Activated CD4-positive, CD25-positive, alpha-beta regulatory T cell (primary cell): ENCODE results near the gene ATOH1.

Experiments
- DNase-seq, 4 experiments: peaks; one replicate each; lab custom pipeline; 2025; lab: John Stamatoyannopoulos, UW

ATOH1 gene

DNA sequence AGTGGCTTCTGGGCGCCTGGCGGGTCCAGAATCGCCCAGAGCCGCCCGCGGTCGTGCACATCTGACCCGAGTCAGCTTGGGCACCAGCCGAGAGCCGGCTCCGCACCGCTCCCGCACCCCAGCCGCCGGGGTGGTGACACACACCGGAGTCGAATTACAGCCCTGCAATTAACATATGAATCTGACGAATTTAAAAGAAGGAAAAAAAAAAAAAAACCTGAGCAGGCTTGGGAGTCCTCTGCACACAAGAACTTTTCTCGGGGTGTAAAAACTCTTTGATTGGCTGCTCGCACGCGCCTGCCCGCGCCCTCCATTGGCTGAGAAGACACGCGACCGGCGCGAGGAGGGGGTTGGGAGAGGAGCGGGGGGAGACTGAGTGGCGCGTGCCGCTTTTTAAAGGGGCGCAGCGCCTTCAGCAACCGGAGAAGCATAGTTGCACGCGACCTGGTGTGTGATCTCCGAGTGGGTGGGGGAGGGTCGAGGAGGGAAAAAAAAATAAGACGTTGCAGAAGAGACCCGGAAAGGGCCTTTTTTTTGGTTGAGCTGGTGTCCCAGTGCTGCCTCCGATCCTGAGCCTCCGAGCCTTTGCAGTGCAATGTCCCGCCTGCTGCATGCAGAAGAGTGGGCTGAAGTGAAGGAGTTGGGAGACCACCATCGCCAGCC is at the start of gene ATOH1:
TSS of gene ATOH1 (plus strand) at position 422 of the 663 bp plus-strand sequence. CDS start at position 596, 174 bp downstream.
- no peak for DNase-seq

- DNase-seq, result no peak
These were observed 49.3 kb upstream of the ATOH1 start for GRCh38 chr4:93779228-93779627.

GRCh38 chr4:93780080-93780479 is 48.5 kb upstream of the ATOH1 start:
- no peak for DNase-seq

DNA sequence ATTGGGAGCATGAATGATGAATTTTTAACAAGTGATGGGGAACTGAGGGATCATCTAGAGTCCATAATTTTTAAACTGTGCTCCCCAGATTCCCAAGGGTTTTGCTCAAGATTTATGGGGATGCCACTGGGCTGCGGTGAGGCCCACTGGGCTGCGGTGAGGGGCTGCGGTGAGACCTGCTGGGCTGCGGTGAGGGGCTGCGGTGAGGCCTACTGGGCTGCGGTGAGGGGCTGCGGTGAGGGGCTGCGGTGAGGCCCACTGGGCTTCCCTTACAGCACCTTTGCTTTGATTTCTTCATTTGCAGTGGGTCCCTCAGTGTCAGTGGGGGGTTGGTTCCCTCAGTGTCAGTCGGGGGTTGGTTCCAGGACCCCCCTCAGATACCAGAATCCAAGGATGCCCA is 47.4 kb upstream of the ATOH1 start:
- no peak for DNase-seq

DNA sequence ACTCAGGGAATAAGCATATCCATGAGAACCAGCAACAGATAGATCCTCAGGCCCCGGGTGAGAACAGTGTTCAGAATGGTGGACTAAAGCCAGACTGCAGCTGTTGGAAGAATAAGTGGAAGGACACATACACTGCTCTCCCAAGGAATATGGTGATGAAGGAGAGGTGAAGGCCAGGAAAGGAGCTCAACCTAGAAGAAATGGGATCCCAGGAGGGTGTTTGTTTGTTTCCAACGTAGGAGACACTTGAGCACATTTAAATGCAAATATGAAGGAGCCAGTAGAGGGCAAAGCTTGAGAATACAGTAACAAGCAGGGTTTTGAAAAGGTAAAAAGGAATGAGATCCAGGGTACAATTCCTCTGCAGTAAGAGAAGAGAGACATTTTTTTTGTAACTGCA is 42.4 kb upstream of the ATOH1 start:
- DNase-seq, result no peak

GRCh38 chr4:93788712-93789111 is 39.8 kb upstream of the ATOH1 start:
- DNase-seq, result no peak

- no peak for DNase-seq
These were observed 36.9 kb upstream of the ATOH1 start for GRCh38 chr4:93791570-93792195.

DNA sequence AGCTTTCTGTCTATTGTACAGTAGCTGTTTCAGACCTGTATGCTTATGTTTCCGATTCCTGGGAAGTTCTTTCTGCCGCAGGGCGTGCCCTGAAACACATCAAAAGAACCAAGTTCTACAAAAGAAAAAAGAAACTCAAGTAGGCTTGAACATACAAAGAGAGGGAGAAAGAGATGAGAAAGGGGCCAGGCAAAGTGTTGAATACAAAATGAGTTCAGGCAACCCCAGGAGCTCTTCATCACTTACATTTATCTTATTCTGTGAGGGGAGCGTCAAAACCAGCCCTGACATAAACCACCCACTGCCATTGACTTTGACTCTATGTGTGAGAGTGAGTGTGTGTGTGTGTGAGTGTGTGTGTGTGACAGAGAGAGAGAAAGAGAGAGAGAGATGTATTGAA is 26.5 kb upstream of the ATOH1 start:
- no peak for DNase-seq

- DNase-seq, result no peak
These were observed 18.8 kb upstream of the ATOH1 start for GRCh38 chr4:93809773-93810172.

DNA sequence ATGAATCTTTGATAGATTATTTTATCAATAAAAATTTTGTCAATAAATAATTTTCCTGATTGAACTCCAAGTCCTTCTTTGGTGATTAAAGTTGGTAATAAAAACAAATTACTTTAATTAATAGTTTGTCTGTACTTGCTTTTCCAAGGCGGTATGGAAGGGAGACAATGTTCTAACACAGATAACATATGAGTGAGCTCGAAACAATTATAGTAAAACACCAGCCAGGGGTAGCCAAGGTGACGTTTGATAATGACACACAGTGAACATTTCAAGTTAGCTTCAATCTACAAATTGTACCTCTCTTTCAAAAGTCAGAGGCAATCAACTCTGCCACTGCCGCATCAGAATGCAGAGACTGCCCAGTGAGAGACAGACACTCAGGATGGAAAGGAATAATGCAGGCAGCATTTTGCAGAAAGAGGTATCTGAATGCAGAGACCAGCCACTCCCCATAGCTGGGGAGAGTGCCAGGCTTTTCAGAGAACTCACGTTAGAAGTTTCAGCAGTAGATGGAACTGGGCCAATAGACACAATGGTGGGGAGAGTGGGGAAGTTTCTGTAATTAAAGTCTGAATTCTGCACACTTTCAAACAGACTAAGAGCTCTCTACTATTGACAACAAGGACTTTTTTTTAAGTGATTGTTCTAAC is 18.1 kb upstream of the ATOH1 start:
- no peak for DNase-seq

GRCh38 chr4:93813092-93813491 is 15.5 kb upstream of the ATOH1 start:
- DNase-seq, result no peak

DNA sequence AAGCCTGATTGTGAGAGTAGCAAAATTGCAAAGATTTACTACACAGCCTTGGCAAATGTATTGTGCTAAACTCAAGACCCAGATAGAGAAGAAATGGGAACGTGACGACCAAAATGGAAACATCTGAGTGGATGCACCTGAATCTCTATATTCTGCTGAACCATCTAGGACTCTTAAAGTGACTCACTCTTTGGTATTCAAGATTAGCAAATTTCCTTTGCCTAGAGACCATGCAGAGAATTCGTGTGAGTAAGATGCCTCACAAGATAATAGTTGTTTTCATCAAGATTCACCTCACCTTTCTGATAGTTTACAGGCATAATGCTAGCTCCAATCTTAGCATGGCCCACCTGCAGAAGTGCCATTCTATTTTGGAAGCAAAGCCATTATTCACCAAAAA is 14.4 kb upstream of the ATOH1 start:
- DNase-seq, result no peak

DNA sequence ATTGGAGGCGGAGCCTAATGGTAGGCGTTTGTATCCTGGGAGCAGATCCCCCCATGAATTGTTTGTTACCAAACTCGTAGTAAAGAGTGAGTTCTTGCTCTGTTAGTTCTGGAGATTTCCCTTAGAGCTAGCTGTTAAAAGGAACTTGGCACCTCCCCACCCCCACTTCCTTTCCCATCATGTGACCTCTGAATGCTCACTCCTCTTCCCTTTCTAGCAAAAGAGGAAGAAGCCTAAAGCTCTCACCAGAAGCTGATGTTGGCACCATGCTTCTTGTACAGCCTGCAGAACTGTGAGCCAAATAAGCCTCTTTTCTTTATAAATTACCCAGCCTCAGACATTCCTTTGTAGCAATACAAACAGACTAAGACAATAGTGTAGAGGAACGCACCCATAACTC is 13.8 kb upstream of the ATOH1 start:
- no peak for DNase-seq

DNA sequence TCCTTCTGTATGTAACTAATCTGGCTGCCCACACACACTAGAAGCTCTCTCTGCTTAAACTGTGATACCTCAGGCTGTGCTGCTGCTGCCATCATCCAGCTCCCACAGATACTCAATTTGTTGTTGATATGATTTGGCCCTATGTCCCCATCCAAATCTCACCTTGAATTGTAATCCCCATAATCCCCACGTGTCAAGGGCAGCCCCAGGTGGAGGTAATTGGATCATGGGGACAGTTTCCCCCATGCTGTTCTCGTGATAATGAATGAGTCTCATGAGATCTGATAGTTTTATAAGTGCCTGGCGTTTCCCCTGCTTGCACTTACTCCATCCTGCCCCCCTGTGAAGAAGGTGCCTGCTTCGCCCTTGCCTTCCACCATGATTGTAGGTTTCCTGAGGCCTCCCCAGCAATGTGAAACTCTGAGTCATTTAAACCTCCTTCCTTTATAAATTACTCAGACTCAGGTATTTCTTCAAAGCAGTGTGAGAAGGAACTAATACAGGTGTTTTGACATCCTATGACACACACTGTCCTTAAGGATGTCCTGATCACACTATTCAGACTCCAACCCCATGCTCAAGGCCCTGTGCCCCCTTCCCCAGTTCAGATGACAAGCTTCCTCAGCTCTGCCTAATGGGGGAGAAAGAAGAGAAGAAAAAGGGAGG is 2.9 kb upstream of the ATOH1 start:
- no peak for DNase-seq

GRCh38 chr4:93827272-93827947 is 1.1 kb upstream of the ATOH1 start:
- no peak for DNase-seq

- DNase-seq, result no peak
These were observed 654 bp downstream of the ATOH1 start for GRCh38 chr4:93828995-93829819.

- no peak for DNase-seq
These were observed 1.5 kb downstream of the ATOH1 start for GRCh38 chr4:93829820-93830687.

GRCh38 chr4:93831716-93832496 is 3.4 kb downstream of the ATOH1 start:
- no peak for DNase-seq

- no peak for DNase-seq
These were observed 5.9 kb downstream of the ATOH1 start for GRCh38 chr4:93834249-93835066.
